Activated CD8-positive, alpha-beta memory T cell treated with anti-CD3 and anti-CD28 coated beads, Interleukin-2, amount 50 U/mL, for 1 hour (primary cell): ENCODE data around the gene COPE.
"Not testable (repeated sequence)": the region's sequence is repeated elsewhere in the genome, so short reads cannot be mapped to it uniquely, and the experiment has no call there.

Experiments
- DNase-seq: peaks from one replicate; pipeline ENCODE4 v3.0.0-alpha.2; 2020; ENCODE audit errors: extremely low read depth

The COPE gene

GRCh38 chr19:18940769-18941627, 21.8 kb upstream of the COPE start, which contains the start of gene HOMER3:
HOMER3 (minus strand) TSS chr19:18941217; CDS start chr19:18938982, 2,235 bp downstream.
- no peak for DNase-seq

GRCh38 chr19:18939922-18940768, 21.0 kb upstream of the COPE start:
- DNase-seq, result no peak

GRCh38 chr19:18939163-18939562, 20.0 kb upstream of the COPE start:
- no peak for DNase-seq

GRCh38 chr19:18933297-18933696, 14.1 kb upstream of the COPE start:
- no peak for DNase-seq

- DNase-seq, result peak; percentile 52
Observed at GRCh38 chr19:18932216-18932841, 13.1 kb upstream of the COPE start.

- no peak for DNase-seq
Observed at GRCh38 chr19:18931316-18932162, 12.4 kb upstream of the COPE start.

GRCh38 chr19:18929311-18929710, 10.1 kb upstream of the COPE start:
- no peak for DNase-seq

- DNase-seq, result no peak
Observed at GRCh38 chr19:18928018-18928805, 9.0 kb upstream of the COPE start.

GRCh38 chr19:18924684-18925213, 5.6 kb upstream of the COPE start:
- no peak for DNase-seq

GRCh38 chr19:18922228-18922985, 3.2 kb upstream of the COPE start:
- no peak for DNase-seq

- no peak for DNase-seq
Observed at GRCh38 chr19:18921593-18921992, 2.4 kb upstream of the COPE start.

GRCh38 chr19:18920400-18920799, 1.2 kb upstream of the COPE start:
- DNase-seq, result no peak

GRCh38 chr19:18919900-18920214, 670 bp upstream of the COPE start:
- DNase-seq, result no peak

GRCh38 chr19:18917593-18917992, 1.6 kb downstream of the COPE start:
- not testable (repeated sequence) for DNase-seq

- no peak for DNase-seq
Observed at GRCh38 chr19:18915639-18916038, 3.5 kb downstream of the COPE start.

GRCh38 chr19:18913466-18913865, 5.7 kb downstream of the COPE start:
- DNase-seq, result no peak

- no peak for DNase-seq
Observed at GRCh38 chr19:18912933-18913332, 6.3 kb downstream of the COPE start.

- no peak for DNase-seq
Observed at GRCh38 chr19:18910801-18911436, 8.3 kb downstream of the COPE start.

GRCh38 chr19:18910010-18910409, 9.2 kb downstream of the COPE start:
- no peak for DNase-seq
